Measurements from ENCODE around the gene ZNF319.

ZNF319 gene

GRCh38 chr16:57956924-57957672 is 43.4 kb downstream of the ZNF319 start:
- Mint-ChIP-seq H3K27ac (no peak overlapping the region), H3K4me3 (no peak overlapping the region), H3K36me3 (ENCODE audit: low read depth) (no peaks in the 10 kb centered on the region), H3K4me1 (no peaks in the 10 kb centered on the region), H3K9me3 (no peaks in the 10 kb centered on the region), H3K27me3 (no peaks in the 10 kb centered on the region)
- no peak for DNase-seq
- ATAC-seq: peak; percentile 9

DNA sequence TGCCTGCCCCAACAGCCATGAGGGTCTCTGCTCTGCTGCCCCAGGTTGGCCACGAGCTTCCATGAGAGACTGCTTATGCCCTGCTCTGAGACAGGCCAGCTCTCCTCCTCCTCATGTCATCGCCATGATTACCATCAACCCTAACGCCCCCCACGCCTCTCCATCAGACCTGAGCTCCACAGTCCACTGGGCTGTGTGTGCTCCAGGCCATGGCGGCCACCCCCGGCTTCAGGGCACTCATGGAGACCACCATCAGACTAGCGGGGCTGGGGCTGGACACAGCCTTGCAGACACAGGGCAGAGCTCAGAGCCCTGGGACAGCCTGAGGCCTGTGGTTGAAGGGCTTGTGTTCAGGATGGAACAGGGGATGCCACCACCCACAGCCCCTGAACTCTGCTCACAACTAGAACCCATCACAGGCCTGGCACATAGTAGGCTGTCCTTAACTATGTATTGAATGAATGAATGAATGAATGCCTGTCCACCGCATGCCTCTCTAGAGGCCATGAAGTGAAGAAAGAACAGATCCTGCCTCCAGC is 44.1 kb downstream of the ZNF319 start:
- H3K4me1 Mint-ChIP-seq: no peaks in the 10 kb centered on the region
- no peaks in the 10 kb centered on the region for H3K9me3 Mint-ChIP-seq
- H3K4me3 Mint-ChIP-seq: no peak overlapping the region
- no peaks in the 10 kb centered on the region for H3K27me3 Mint-ChIP-seq
- H3K27ac Mint-ChIP-seq: no peak overlapping the region
- DNase-seq: no peak
- no peaks in the 10 kb centered on the region for H3K36me3 Mint-ChIP-seq (ENCODE audit: low read depth)
- ATAC-seq: no peak

DNA sequence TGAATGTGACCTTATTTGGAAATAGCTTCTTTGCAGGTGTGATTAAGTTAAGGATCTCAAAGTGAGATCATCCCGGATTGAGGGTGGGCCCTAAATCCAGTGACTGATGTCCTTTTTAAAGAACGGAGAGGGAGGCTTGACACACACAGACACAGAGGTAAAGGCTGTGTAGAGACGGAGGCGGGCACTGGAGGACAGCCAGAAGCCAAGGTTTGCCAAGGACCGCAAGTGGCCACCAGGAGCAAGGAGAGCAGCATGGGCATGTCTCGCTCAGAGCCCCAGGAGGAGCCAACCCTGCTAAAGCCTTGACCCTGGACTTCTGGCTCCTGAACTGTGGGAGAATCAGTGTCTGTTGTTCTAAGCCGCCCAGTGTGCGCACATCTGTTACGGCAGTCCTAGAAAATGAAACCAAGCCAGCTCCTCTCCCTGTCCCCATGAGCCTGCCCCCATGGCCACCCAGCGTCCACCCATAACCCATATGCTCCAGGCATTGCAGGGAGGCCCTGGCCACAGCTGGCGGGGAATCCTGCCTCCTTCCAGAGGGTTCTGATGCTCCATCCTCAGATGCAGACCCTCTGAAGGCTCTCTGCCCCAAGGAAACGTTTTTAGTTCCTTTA is 44.8 kb downstream of the ZNF319 start:
- Mint-ChIP-seq H3K4me1 (no peaks in the 10 kb centered on the region), H3K9me3 (no peaks in the 10 kb centered on the region), H3K4me3 (no peak overlapping the region), H3K36me3 (ENCODE audit: low read depth) (no peaks in the 10 kb centered on the region), H3K27me3 (no peaks in the 10 kb centered on the region), H3K27ac (no peak overlapping the region)
- ATAC-seq (no peak), DNase-seq (no peak)

- no peaks in the 10 kb centered on the region for H3K4me1 Mint-ChIP-seq
- H3K27me3 Mint-ChIP-seq: no peaks in the 10 kb centered on the region
- no peaks in the 10 kb centered on the region for H3K9me3 Mint-ChIP-seq
- ATAC-seq: no peak
- DNase-seq: no peak
- H3K27ac Mint-ChIP-seq: no peak overlapping the region
- no peaks in the 10 kb centered on the region for H3K36me3 Mint-ChIP-seq (ENCODE audit: low read depth)
- H3K4me3 Mint-ChIP-seq: no peak overlapping the region
These were observed 46.6 kb downstream of the ZNF319 start for GRCh38 chr16:57953857-57954256.

GRCh38 chr16:57952909-57953308 is 47.6 kb downstream of the ZNF319 start:
- no peak overlapping the region for H3K4me3 Mint-ChIP-seq
- no peaks in the 10 kb centered on the region for H3K27me3 Mint-ChIP-seq
- H3K4me1 Mint-ChIP-seq: no peaks in the 10 kb centered on the region
- no peaks in the 10 kb centered on the region for H3K36me3 Mint-ChIP-seq (ENCODE audit: low read depth)
- H3K27ac Mint-ChIP-seq: no peak overlapping the region
- H3K9me3 Mint-ChIP-seq: no peaks in the 10 kb centered on the region
- DNase-seq (no peak), ATAC-seq (no peak)

- ATAC-seq: no peak
- Mint-ChIP-seq H3K27me3 (no peaks in the 10 kb centered on the region), H3K4me1 (no peaks in the 10 kb centered on the region), H3K36me3 (ENCODE audit: low read depth) (no peaks in the 10 kb centered on the region), H3K4me3 (no peak overlapping the region), H3K27ac (no peak overlapping the region), H3K9me3 (no peaks in the 10 kb centered on the region)
- no peak for DNase-seq
These were observed 49.1 kb downstream of the ZNF319 start for GRCh38 chr16:57951204-57951960.

- H3K4me3 Mint-ChIP-seq: no peak overlapping the region
- no peaks in the 10 kb centered on the region for H3K4me1 Mint-ChIP-seq
- H3K27me3 Mint-ChIP-seq: no peaks in the 10 kb centered on the region
- no peaks in the 10 kb centered on the region for H3K36me3 Mint-ChIP-seq (ENCODE audit: low read depth)
- H3K27ac Mint-ChIP-seq: no peak overlapping the region
- no peak for ATAC-seq
- no peaks in the 10 kb centered on the region for H3K9me3 Mint-ChIP-seq
- no peak for DNase-seq
These were observed 50.1 kb downstream of the ZNF319 start for GRCh38 chr16:57950382-57950781.

- Mint-ChIP-seq H3K4me3 (no peak overlapping the region), H3K4me1 (no peaks in the 10 kb centered on the region), H3K27me3 (no peaks in the 10 kb centered on the region), H3K27ac (no peak overlapping the region), H3K36me3 (ENCODE audit: low read depth) (no peaks in the 10 kb centered on the region), H3K9me3 (no peaks in the 10 kb centered on the region)
- ATAC-seq: no peak
- DNase-seq: no peak
These were observed 50.8 kb downstream of the ZNF319 start for GRCh38 chr16:57949595-57950238.

GRCh38 chr16:57949013-57949412 is 51.5 kb downstream of the ZNF319 start:
- no peaks in the 10 kb centered on the region for H3K36me3 Mint-ChIP-seq (ENCODE audit: low read depth)
- no peak for ATAC-seq

GRCh38 chr16:57948027-57948426 is 52.4 kb downstream of the ZNF319 start:
- no peaks in the 10 kb centered on the region for H3K36me3 Mint-ChIP-seq (ENCODE audit: low read depth)
- no peaks in the 10 kb centered on the region for H3K27me3 Mint-ChIP-seq
- no peak for DNase-seq
- no peaks in the 10 kb centered on the region for H3K9me3 Mint-ChIP-seq
- H3K4me3 Mint-ChIP-seq: no peak overlapping the region
- no peak for ATAC-seq
- H3K4me1 Mint-ChIP-seq: no peaks in the 10 kb centered on the region
- no peak overlapping the region for H3K27ac Mint-ChIP-seq

More at GRCh38 chr16:57949013-57949412, 51.5 kb downstream of the ZNF319 start:
- Mint-ChIP-seq H3K27me3 (no peaks in the 10 kb centered on the region), H3K27ac (no peak overlapping the region), H3K9me3 (no peaks in the 10 kb centered on the region), H3K4me1 (no peaks in the 10 kb centered on the region), H3K4me3 (no peak overlapping the region)
- no peak for DNase-seq

DNA sequence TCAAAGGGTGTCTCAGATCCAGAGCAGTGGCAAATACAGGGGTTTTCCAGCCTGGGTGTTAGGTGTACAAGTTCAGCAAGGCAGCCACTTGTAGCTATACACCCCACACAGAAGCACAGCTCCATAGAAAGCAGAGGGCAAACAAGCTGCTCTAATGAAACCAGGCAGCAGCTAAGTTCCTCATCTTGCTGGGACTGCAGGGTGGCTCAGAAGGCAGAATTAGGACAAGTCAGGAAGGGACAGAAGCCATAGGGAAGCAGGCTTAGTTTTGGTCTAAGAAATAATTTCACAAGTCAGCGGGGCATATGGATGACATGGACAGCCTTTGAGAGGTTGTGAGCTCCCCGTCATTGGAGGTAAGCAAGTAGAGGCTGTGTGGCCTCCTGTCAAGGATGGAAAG is 53.2 kb downstream of the ZNF319 start:
- ATAC-seq: no peak

DNA sequence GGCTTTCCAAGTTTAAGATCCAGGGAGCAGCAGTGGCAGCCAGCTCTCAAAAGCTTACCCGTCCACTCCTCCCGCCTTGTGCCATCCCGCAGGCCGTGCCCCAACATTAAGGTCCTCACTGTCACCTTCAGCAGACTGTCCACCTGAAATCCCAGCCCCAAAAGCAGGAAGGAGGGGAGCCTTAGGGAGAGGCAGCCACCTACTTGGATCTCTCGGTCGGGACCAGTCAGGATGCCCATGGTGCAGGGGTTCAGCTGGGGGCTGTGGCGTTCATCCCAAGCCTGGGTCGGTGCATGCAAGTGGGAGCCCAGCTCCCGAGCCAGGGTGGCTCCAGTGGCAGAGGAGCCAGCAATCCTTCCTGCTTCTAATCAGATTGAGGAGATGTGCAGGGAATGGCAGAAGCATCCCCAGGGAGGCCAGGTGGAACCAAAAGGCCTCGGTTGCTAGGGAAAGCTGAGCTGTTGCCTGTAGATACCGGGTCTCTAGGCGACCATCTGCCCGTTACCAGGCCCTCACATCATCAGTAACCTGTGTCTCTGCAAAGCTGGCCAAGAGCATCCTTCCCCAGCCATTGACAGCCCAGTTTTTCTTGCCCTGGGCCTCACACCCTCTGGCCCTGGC is 54.2 kb downstream of the ZNF319 start:
- Mint-ChIP-seq H3K27me3 (no peaks in the 10 kb centered on the region), H3K36me3 (ENCODE audit: low read depth) (no peaks in the 10 kb centered on the region), H3K4me3 (no peak overlapping the region), H3K27ac (no peak overlapping the region), H3K4me1 (no peaks in the 10 kb centered on the region), H3K9me3 (no peaks in the 10 kb centered on the region)
- DNase-seq (no peak), ATAC-seq (no peak)

More for the DNA sequence above, 53.2 kb downstream of the ZNF319 start:
- H3K27me3 Mint-ChIP-seq: no peaks in the 10 kb centered on the region
- no peaks in the 10 kb centered on the region for H3K4me1 Mint-ChIP-seq
- no peak overlapping the region for H3K27ac Mint-ChIP-seq
- no peak for DNase-seq
- no peaks in the 10 kb centered on the region for H3K9me3 Mint-ChIP-seq
- H3K4me3 Mint-ChIP-seq: no peak overlapping the region
- no peaks in the 10 kb centered on the region for H3K36me3 Mint-ChIP-seq (ENCODE audit: low read depth)

DNA sequence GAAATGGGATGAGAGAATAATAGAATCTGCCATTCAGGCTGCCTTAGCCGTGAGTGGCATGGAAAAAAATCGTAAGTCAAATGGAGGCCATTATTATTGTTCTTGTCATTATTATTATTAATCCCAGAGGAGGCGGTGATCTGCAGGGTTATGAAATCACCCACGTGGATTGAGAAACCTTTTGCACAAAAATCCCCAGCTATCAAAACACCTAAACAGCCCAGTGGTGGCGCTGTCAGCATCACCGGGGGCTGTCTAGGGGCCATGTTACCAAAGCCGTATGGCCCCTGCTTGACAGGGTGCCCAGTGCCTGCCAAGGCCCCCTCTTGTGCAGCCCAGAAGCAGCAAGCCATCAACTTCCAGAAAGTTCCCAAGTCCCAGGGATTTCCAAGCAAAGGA is 54.7 kb downstream of the ZNF319 start:
- no peaks in the 10 kb centered on the region for H3K27me3 Mint-ChIP-seq
- no peak overlapping the region for H3K27ac Mint-ChIP-seq
- H3K4me1 Mint-ChIP-seq: no peaks in the 10 kb centered on the region
- DNase-seq: no peak
- H3K36me3 Mint-ChIP-seq (ENCODE audit: low read depth): no peaks in the 10 kb centered on the region
- H3K9me3 Mint-ChIP-seq: no peaks in the 10 kb centered on the region
- no peak overlapping the region for H3K4me3 Mint-ChIP-seq
- no peak for ATAC-seq
